GM10248 (cell line): ENCODE measurements around the gene CREBBP.

ENCODE experiments used
- CTCF ChIA-PET: fragments of 300-600 bp; sonication (Branson Sonifier 250); formaldehyde crosslinking; extraction: SDS; loops from one replicate; lab custom pipeline; 2021; ENCODE audit warnings: antibody characterized with exemption; lab: Yijun Ruan, JAX
- POLR2A ChIA-PET: fragments of 350-650 bp; sonication (Branson Sonifier 250); formaldehyde crosslinking; extraction: SDS; loops from one replicate; lab custom pipeline; 2020; ENCODE audit warnings: antibody characterized with exemption; lab: Yijun Ruan, JAX
- DNase-seq: peaks from one replicate; pipeline ENCODE4 v3.0.0; 2012; ENCODE audit errors: extremely low spot score
- CTCF ChIP-seq: IDR thresholded peaks from 2 replicates; pipeline ENCODE4 v1.5.1; 2012; ENCODE audit warnings: mild to moderate bottlenecking, low read depth; ENCODE audit errors: extremely low read depth, missing control alignments, control extremely low read depth

Gene CREBBP

GRCh38 chr16:3706253-3707012, 174.1 kb downstream of the CREBBP start:
- no peak for TF ChIP-seq CTCF
- no peak for DNase-seq
- POLR2A ChIA-PET: no interaction called here
- CTCF ChIA-PET: no interaction called here

GRCh38 chr16:3702082-3702481, 178.4 kb downstream of the CREBBP start:
- CTCF ChIA-PET: interaction anchor here (4.2 kb wide), 1 partner anchor 12 kb away, joined by 29 read pairs; no protein-coding TSS in a partner anchor
- no peak for TF ChIP-seq CTCF
- DNase-seq: no peak
- POLR2A ChIA-PET: no interaction called here

- ChIA-PET POLR2A (no interaction called here), CTCF (interaction anchor here (1.3 to 4.2 kb wide), 2 partner anchors 12 kb away, joined by 3 to 29 read pairs; no protein-coding TSS in a partner anchor)
- DNase-seq: no peak
- TF ChIP-seq CTCF: no peak
Measured at GRCh38 chr16:3701531-3701930, 179.0 kb downstream of the CREBBP start.

GRCh38 chr16:3698941-3699340, 181.6 kb downstream of the CREBBP start:
- CTCF ChIA-PET: interaction anchor here (1.2 to 4.2 kb wide), 2 partner anchors 9 to 13 kb away, joined by 3 to 29 read pairs; no protein-coding TSS in a partner anchor
- DNase-seq: no peak
- POLR2A ChIA-PET: no interaction called here
- no peak for TF ChIP-seq CTCF

- TF ChIP-seq CTCF: no peak
- ChIA-PET CTCF (interaction anchor here (0.6 to 1.1 kb wide), 3 partner anchors 8 to 29 kb away, joined by 3 to 5 read pairs (median 5); no protein-coding TSS in a partner anchor), POLR2A (interaction anchor here (1.0 kb wide), 1 partner anchor 25 kb away, joined by 3 read pairs; no protein-coding TSS in a partner anchor)
- no peak for DNase-seq
Measured at GRCh38 chr16:3696425-3697218, 183.9 kb downstream of the CREBBP start.
